ENCODE data around the gene CUL4A. TPM values are rescaled to one million over a fixed set of nuclear protein-coding genes. Genes with fewer than 3 reads are reported as not detected.
"Not testable (repeated sequence)": the region's sequence is repeated elsewhere in the genome, so short reads cannot be mapped to it uniquely, and the experiment has no call there.

CUL4A gene
- total and polyA plus RNA-seq, 7 donors = 75.4 to 180 (median 135) TPM

DNA sequence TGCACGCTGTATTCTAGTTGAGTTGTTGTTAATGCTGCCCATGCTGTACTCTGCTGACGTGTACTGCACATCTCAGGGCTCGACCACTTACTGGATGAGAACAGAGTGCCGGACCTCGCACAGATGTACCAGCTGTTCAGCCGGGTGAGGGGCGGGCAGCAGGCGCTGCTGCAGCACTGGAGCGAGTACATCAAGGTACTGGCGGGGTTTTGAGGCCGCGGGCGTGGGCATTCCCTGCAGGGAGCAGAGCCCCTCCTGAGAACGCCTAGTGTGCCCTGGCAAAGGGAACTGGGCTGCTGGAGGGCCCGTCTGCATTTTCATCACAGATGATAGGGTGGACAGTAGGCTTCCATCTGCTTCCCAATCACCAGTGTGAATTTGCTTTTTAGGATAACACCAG lies 29.9 kb downstream of the CUL4A start:
- DNase-seq (no peak), ATAC-seq (no peak)
- intact Hi-C loops (cut with DNase I) = no loop called here
- TF ChIP-seq, protein P1, sequence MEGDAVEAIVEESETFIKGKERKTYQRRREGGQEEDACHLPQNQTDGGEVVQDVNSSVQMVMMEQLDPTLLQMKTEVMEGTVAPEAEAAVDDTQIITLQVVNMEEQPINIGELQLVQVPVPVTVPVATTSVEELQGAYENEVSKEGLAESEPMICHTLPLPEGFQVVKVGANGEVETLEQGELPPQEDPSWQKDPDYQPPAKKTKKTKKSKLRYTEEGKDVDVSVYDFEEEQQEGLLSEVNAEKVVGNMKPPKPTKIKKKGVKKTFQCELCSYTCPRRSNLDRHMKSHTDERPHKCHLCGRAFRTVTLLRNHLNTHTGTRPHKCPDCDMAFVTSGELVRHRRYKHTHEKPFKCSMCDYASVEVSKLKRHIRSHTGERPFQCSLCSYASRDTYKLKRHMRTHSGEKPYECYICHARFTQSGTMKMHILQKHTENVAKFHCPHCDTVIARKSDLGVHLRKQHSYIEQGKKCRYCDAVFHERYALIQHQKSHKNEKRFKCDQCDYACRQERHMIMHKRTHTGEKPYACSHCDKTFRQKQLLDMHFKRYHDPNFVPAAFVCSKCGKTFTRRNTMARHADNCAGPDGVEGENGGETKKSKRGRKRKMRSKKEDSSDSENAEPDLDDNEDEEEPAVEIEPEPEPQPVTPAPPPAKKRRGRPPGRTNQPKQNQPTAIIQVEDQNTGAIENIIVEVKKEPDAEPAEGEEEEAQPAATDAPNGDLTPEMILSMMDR (IDR thresholded peaks at IDR 0.05) = no peak
- Histone ChIP-seq H3K9me3 (no peaks in the 10 kb centered on the region), H3K27ac (no peak overlapping the region), H3K27me3 (ENCODE audit: insufficient read depth in 3 of 3, low read length in 2 of 3) (no peaks in the 10 kb centered on the region), H3K4me3 (no peak overlapping the region), H3K4me1 (no peaks in the 10 kb centered on the region), H3K36me3 (ENCODE audit: insufficient read depth in 1 of 2, low read depth in 1 of 2) (peaks cover 6 to 97% of the 10 kb centered on the region in 2 donors)
- 85 to 91% (median 87%) methylated on average over 15 of the region's 15 CpGs for WGBS, 3 donors

DNA sequence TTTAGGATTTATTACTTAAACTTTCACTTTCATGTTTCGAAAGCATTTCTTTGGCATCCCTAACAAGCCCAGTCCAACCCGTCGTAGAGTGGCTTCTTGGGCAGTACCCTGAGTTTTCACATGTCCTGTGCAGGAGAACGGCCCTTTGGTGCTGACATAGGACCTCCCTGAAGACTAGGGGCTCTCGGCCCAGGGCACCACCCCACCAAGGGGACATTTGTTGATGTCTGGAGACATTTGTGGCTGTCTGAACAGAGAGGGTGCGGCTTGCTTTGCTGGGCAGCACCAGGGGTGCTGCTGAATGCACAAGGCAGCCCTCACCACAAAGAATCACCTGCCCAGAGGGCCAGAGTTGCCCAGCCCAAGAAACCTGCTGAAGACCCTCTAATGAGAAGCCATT lies 30.6 kb downstream of the CUL4A start:
- no peaks in the 10 kb centered on the region for H3K27me3 ChIP-seq (ENCODE audit: insufficient read depth in 3 of 3, low read length in 2 of 3)
- WGBS, 3 donors = 85 to 93% (median 87%) methylated on average over 6 of the region's 6 CpGs
- H3K36me3 ChIP-seq (ENCODE audit: insufficient read depth in 1 of 2, low read depth in 1 of 2) = peaks cover 6 to 97% of the 10 kb centered on the region in 2 donors
- TF ChIP-seq, protein P1 (IDR thresholded peaks at IDR 0.05) = no peak
- ATAC-seq = no peak
- H3K9me3 ChIP-seq = no peaks in the 10 kb centered on the region
- no peaks in the 10 kb centered on the region for H3K4me1 ChIP-seq
- no peak overlapping the region for H3K27ac ChIP-seq
- no peak overlapping the region for H3K4me3 ChIP-seq
- no peak for DNase-seq
- intact Hi-C loops (cut with DNase I) = no loop called here

DNA sequence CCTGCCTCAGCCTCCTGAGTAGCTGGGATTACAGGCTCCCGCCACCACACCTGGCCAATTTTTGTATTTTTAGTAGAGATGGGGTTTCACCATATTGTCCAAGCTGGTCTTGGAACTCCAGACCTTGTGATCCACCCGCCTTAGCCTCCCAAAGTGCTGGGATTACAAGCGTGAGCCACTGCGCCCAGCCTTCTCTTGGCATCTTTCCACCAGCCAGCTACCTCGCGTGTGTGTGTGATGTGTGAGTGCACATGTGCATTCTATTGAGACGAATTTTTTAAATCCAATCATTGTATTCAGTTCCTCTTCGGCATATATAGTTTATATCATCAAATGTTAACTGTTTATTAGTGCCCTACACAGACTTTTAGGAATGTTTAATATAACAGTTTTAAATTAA lies 32.2 kb downstream of the CUL4A start:
- WGBS, 3 donors = 72 to 88% (median 80%) methylated on average over 8 of the region's 8 CpGs
- H3K36me3 ChIP-seq (ENCODE audit: insufficient read depth in 1 of 2, low read depth in 1 of 2) = peaks cover 13 to 100% of the 10 kb centered on the region in 2 donors
- DNase-seq; H3K4me3 ChIP-seq; ATAC-seq; H3K27ac ChIP-seq; H3K27me3 ChIP-seq (ENCODE audit: insufficient read depth in 3 of 3, low read length in 2 of 3); intact Hi-C loops (cut with DNase I); H3K4me1 ChIP-seq; H3K9me3 ChIP-seq: not testable (repeated sequence)

DNA sequence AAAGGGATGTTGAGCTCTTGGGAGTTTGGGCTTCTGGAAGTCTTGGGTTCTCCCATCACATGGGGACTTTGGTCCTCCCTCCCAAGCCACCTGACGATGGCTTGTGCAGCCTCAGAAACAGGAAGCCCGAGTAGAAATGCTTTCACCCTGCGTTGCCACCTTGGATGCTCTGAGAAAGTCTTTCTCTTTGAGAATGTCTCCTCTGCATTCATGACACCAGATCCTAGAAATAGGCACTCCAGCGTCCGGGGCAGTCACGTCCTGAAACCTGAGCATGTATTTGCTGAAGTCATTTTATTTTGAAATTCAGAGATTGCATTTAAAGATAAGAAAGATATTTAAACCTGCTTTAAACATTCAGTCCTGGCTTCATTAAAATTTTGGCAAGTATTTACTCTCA lies 34.4 kb downstream of the CUL4A start:
- ATAC-seq (peak in 3 of 4 donors; percentile 42 to 72 (median 53)), DNase-seq (no peak)
- no peak overlapping the region for H3K4me3 ChIP-seq
- TF ChIP-seq, protein P1 (IDR thresholded peaks at IDR 0.05) = no peak
- 35 to 63% (median 50%) methylated on average over 6 of the region's 6 CpGs for WGBS, 3 donors
- no peaks in the 10 kb centered on the region for H3K4me1 ChIP-seq
- H3K9me3 ChIP-seq = no peaks in the 10 kb centered on the region
- H3K36me3 ChIP-seq (ENCODE audit: insufficient read depth in 1 of 2, low read depth in 1 of 2) = peaks cover 20 to 100% of the 10 kb centered on the region in 2 donors
- H3K27me3 ChIP-seq (ENCODE audit: insufficient read depth in 3 of 3, low read length in 2 of 3) = no peaks in the 10 kb centered on the region
- H3K27ac ChIP-seq = peak overlapping the region; percentile 15
- intact Hi-C loops (cut with DNase I) = no loop called here

DNA sequence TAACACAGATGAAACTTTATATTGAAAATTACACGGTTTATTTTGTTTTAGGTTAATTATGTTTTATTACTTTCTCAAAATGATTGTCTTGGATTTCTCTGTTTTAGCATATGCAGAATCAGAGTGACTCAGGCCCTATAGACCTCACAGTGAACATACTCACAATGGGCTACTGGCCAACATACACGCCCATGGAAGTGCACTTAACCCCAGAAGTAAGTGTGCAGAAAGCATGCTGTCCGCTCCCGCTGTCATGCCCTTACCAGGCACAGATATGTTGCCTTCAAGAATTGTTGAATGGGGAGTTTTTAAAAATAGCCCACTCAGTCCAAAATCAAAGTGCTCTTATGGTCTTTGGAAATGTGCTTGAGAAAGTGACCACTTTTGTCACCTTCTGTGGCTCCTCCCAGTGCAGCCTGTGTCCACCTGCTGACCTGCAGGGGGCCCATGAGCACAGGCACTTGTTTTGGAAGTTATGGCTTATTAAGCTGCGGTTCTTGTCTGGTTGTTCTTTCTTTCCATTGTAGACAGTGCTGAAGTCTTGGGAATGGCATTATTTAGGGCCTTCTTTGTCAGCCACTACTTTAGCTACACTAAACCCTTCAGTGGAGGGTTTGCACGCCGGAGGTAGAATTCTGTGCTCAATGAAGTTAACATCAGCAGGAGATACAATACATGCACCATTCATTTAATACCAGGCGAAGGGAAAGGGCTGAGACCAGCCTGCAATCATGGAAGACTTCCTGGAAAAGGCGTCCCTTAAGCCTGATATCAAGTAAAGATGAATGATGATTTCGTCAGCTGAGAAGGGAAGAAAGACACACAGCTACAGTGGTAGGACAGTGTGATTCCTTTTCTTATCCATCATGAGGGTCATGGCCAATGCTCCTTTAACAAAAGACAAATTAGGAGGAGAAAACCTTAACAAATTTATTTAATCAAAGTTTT lies 36.7 kb downstream of the CUL4A start:
- Histone ChIP-seq H3K36me3 (ENCODE audit: insufficient read depth in 1 of 2, low read depth in 1 of 2) (peaks cover 26 to 100% of the 10 kb centered on the region in 2 donors), H3K4me3 (no peak overlapping the region), H3K27me3 (ENCODE audit: insufficient read depth in 3 of 3, low read length in 2 of 3) (no peaks in the 10 kb centered on the region), H3K4me1 (no peaks in the 10 kb centered on the region), H3K9me3 (no peaks in the 10 kb centered on the region), H3K27ac (no peak overlapping the region)
- intact Hi-C loops (cut with DNase I) = no loop called here
- 71 to 82% (median 78%) methylated on average over 10 of the region's 10 CpGs for WGBS, 3 donors
- ATAC-seq (no peak), DNase-seq (no peak)
- TF ChIP-seq, protein P1 (IDR thresholded peaks at IDR 0.05) = peak; percentile 10
